PC-3 (cell line): Measurements from ENCODE around the gene DGKI. TPM values are rescaled to one million over a fixed set of nuclear protein-coding genes. Genes with fewer than 3 reads are reported as not detected.

Source experiments
- ATAC-seq: fragments of 200-7000 bp; cut with Tn5 transposase; 2 replicates; pipeline ENCODE4 v1.9.1; 2020; ENCODE audit warnings: mild to moderate bottlenecking, moderate library complexity
- BruUV-seq: library from RNA; stranded (reverse); fragments of 400-500 nt; replicated peaks from 2 replicates; lab custom pipeline; 2021; lab: Mats Ljungman, UMichigan
- CTCF ChIA-PET: fragments of 300-600 bp; sonication (Branson Sonifier 250); formaldehyde crosslinking; loops from one replicate; lab custom pipeline; 2022; ENCODE audit warnings: antibody characterized with exemption; lab: Charles Lee
- POLR2A ChIA-PET: fragments of 300-600 bp; sonication (Branson Sonifier 250); formaldehyde crosslinking; loops from one replicate; lab custom pipeline; 2022; ENCODE audit warnings: antibody characterized with exemption; ENCODE audit not compliant: unreplicated experiment; lab: Charles Lee
- DNase-seq: peaks from one replicate; pipeline ENCODE4 v3.0.0-alpha.2; 2015
- H2AFZ ChIP-seq: fragments of 300-600 bp; sonication (generic); 2 replicates; pipeline ENCODE4 v1.6.0; 2016; ENCODE audit warnings: antibody characterized with exemption, low read length
- H3F3A ChIP-seq: fragments of 300-600 bp; sonication (generic); one replicate; pipeline ENCODE4 v1.6.0; 2017; ENCODE audit warnings: antibody characterized with exemption, low read length, control low read depth, mild to moderate bottlenecking; ENCODE audit not compliant: unreplicated experiment
- H3K27ac ChIP-seq: fragments of 300-600 bp; sonication (generic); 2 replicates; pipeline ENCODE4 v1.5.1; 2016; ENCODE audit warnings: mild to moderate bottlenecking, low read length
- H3K27me3 ChIP-seq: fragments of 300-600 bp; sonication (generic); 2 replicates; pipeline ENCODE4 v1.6.1; 2016; ENCODE audit warnings: low read length, mixed read lengths
- H3K36me3 ChIP-seq: fragments of 300-600 bp; sonication (generic); 2 replicates; pipeline ENCODE4 v1.6.1; 2016; ENCODE audit warnings: low read depth, mixed run types, low read length, mixed read lengths
- H3K4me1 ChIP-seq: fragments of 300-600 bp; sonication (generic); 2 replicates; pipeline ENCODE4 v1.5.1; 2016; ENCODE audit warnings: low read length; ENCODE audit not compliant: insufficient read depth
- H3K4me2 ChIP-seq: fragments of 300-600 bp; sonication (generic); 2 replicates; pipeline ENCODE4 v1.6.0; 2016; ENCODE audit warnings: low read length
- H3K4me3 ChIP-seq: fragments of 300-600 bp; sonication (generic); 2 replicates; pipeline ENCODE4 v1.5.1; 2016; ENCODE audit warnings: mild to moderate bottlenecking, low read length, mixed read lengths
- H3K79me2 ChIP-seq: fragments of 300-600 bp; sonication (generic); 2 replicates; pipeline ENCODE4 v1.6.1; 2017; ENCODE audit warnings: low read length, mixed read lengths
- H3K9ac ChIP-seq: fragments of 300-600 bp; sonication (generic); 2 replicates; pipeline ENCODE4 v1.6.0; 2016; ENCODE audit warnings: mild to moderate bottlenecking, low read length
- H3K9me2 ChIP-seq: fragments of 300-600 bp; sonication (generic); replicated peaks from 2 replicates; pipeline ENCODE4 v1.6.1; 2016; ENCODE audit warnings: mixed run types, low read length, mixed read lengths
- H3K9me3 ChIP-seq: fragments of 300-600 bp; sonication (generic); 2 replicates; pipeline ENCODE4 v1.6.1; 2016; ENCODE audit warnings: low read length, mixed read lengths
- H4K20me1 ChIP-seq: fragments of 300-600 bp; sonication (generic); 2 replicates; pipeline ENCODE4 v1.6.1; 2016; ENCODE audit warnings: low read length, mixed read lengths
- CTCF ChIP-seq: fragments of 300-600 bp; sonication (generic); conservative IDR thresholded peaks from 2 replicates; pipeline ENCODE4 v1.5.1; 2017; ENCODE audit warnings: antibody characterized with exemption, low read depth, mild to moderate bottlenecking, low read length
- EZH2 ChIP-seq: fragments of 300-600 bp; sonication (generic); IDR thresholded peaks from one replicate; pipeline ENCODE4 v1.6.1; 2017; ENCODE audit warnings: antibody characterized with exemption, mild to moderate bottlenecking, low read length; ENCODE audit not compliant: unreplicated experiment
- EZH2phosphoT487 ChIP-seq: fragments of 300-600 bp; sonication (generic); IDR thresholded peaks from 2 replicates; pipeline ENCODE4 v1.6.1; 2018; ENCODE audit warnings: mild to moderate bottlenecking, antibody characterized with exemption, low read length, borderline replicate concordance
- intact Hi-C: fragments of 100-400 bp; cut with micrococcal nuclease; formaldehyde crosslinking; loops from 2 replicates; pipeline ENCODE4 v1.9.0; 2023
- total RNA-seq: library from RNA; depleted of rRNA; stranded (reverse); fragments of >200 nt; gene quantifications from 2 replicates; pipeline ENCODE4 v1.2.3, GENCODE V29; 2014

DGKI gene
- total RNA-seq, 1 experiment from 2014 or later = not detected

GRCh38 chr7:137704723-137705122 is 142.1 kb downstream of the DGKI start:
- intact Hi-C loops = no loop called here
- H3K4me2 ChIP-seq = no peak overlapping the region
- CTCF ChIA-PET = no interaction called here
- H3K4me3 ChIP-seq = no peak overlapping the region
- POLR2A ChIA-PET = no interaction called here
- no peak overlapping the region for H2AFZ ChIP-seq
- no peaks in the 10 kb centered on the region for H3K36me3 ChIP-seq
- no peaks in the 10 kb centered on the region for H4K20me1 ChIP-seq
- no peak for ATAC-seq
- BruUV-seq = no TSS peak
- no peak for DNase-seq
- H3K27me3 ChIP-seq = no peaks in the 10 kb centered on the region
- H3K9me2 ChIP-seq = no peaks in the 10 kb centered on the region
- TF ChIP-seq EZH2 = no peak
- no peak for TF ChIP-seq CTCF
- TF ChIP-seq EZH2phosphoT487 = no peak
- H3F3A ChIP-seq = no peaks in the 10 kb centered on the region
- no peak overlapping the region for H3K27ac ChIP-seq
- no peaks in the 10 kb centered on the region for H3K79me2 ChIP-seq
- H3K9me3 ChIP-seq = no peaks in the 10 kb centered on the region
- no peak overlapping the region for H3K9ac ChIP-seq
- no peaks in the 10 kb centered on the region for H3K4me1 ChIP-seq

- intact Hi-C loops = no loop called here
- Histone ChIP-seq H3K27ac (no peak overlapping the region), H3K79me2 (no peaks in the 10 kb centered on the region), H3K27me3 (peaks cover 1% of the 10 kb centered on the region; the same call in 1 of the 2 replicates), H3K36me3 (no peaks in the 10 kb centered on the region), H3K9me2 (no peaks in the 10 kb centered on the region), H3K9me3 (no peaks in the 10 kb centered on the region), H3K4me1 (no peaks in the 10 kb centered on the region), H2AFZ (no peak overlapping the region), H3K4me3 (no peak overlapping the region), H3K9ac (no peak overlapping the region), H4K20me1 (no peaks in the 10 kb centered on the region), H3F3A (no peaks in the 10 kb centered on the region), H3K4me2 (no peak overlapping the region)
- ChIA-PET POLR2A (no interaction called here), CTCF (no interaction called here)
- DNase-seq (no peak), ATAC-seq (no peak)
- TF ChIP-seq CTCF (no peak), EZH2phosphoT487 (no peak), EZH2 (no peak)
- no TSS peak for BruUV-seq
These were observed 143.3 kb downstream of the DGKI start for GRCh38 chr7:137703291-137704010.

- intact Hi-C loops = no loop called here
- no peaks in the 10 kb centered on the region for H3K4me1 ChIP-seq
- ATAC-seq = no peak
- H2AFZ ChIP-seq = no peak overlapping the region
- H3K27ac ChIP-seq = no peak overlapping the region
- no peak overlapping the region for H3K9ac ChIP-seq
- no peak overlapping the region for H3K4me3 ChIP-seq
- no peaks in the 10 kb centered on the region for H3K79me2 ChIP-seq
- no peaks in the 10 kb centered on the region for H4K20me1 ChIP-seq
- POLR2A ChIA-PET = no interaction called here
- TF ChIP-seq EZH2phosphoT487 (no peak), EZH2 (no peak), CTCF (no peak)
- no TSS peak for BruUV-seq
- H3K36me3 ChIP-seq = no peaks in the 10 kb centered on the region
- H3K9me3 ChIP-seq = no peaks in the 10 kb centered on the region
- DNase-seq = no peak
- peaks cover 49% of the 10 kb centered on the region for H3K27me3 ChIP-seq
- no peaks in the 10 kb centered on the region for H3K9me2 ChIP-seq
- CTCF ChIA-PET = no interaction called here
- H3F3A ChIP-seq = no peaks in the 10 kb centered on the region
- H3K4me2 ChIP-seq = no peak overlapping the region
These were observed 149.8 kb downstream of the DGKI start for GRCh38 chr7:137696988-137697387.
